Neutrophil (primary cell): Measurements from ENCODE around the gene RNH1.

Experiments used
- H3K27ac ChIP-seq: fragments of 200-600 bp; sonication (generic); 2 replicates; pipeline ENCODE4 v1.5.1; 2016; ENCODE audit warnings: mild to moderate bottlenecking, moderate library complexity
- H3K27me3 ChIP-seq: fragments of 200-600 bp; sonication (generic); 2 replicates; pipeline ENCODE4 v1.6.0; 2016; ENCODE audit warnings: mild to moderate bottlenecking
- H3K36me3 ChIP-seq: fragments of 200-600 bp; sonication (generic); 2 replicates; pipeline ENCODE4 v1.5.1; 2017
- H3K4me1 ChIP-seq, 2 experiments: fragments of 200-600 bp in 1 of 2; sonication (generic) in 1 of 2; 1 replicate in 1 of 2; 2 replicates in 1 of 2; pipeline versions ENCODE4 v1.5.1 to v1.6.1; 2013 to 2016; ENCODE audit warnings: low read depth in 1 of 2, low read length in 1 of 2, mild to moderate bottlenecking in 1 of 2, moderate library complexity in 1 of 2; ENCODE audit not compliant: control insufficient read depth in 1 of 2, insufficient read depth in 1 of 2
- H3K4me3 ChIP-seq, 2 experiments: fragments of 200-600 bp in 1 of 2; sonication (generic) in 1 of 2; 1 replicate in 1 of 2; 2 replicates in 1 of 2; pipeline ENCODE4 v1.5.1; 2013 to 2016; ENCODE audit warnings: low read depth in 1 of 2, low read length in 1 of 2, mild to moderate bottlenecking in 1 of 2, moderate library complexity in 1 of 2
- H3K9me3 ChIP-seq: fragments of 200-600 bp; sonication (generic); 2 replicates; pipeline ENCODE4 v1.5.1; 2016
- CTCF ChIP-seq: fragments of 200-600 bp; sonication (generic); IDR thresholded peaks from 2 replicates; pipeline ENCODE4 v1.5.1; 2016; ENCODE audit warnings: antibody characterized with exemption

Gene RNH1

GRCh38 chr11:507727-508515 is 879 bp upstream of the RNH1 start:
- no peak for TF ChIP-seq CTCF
- Histone ChIP-seq H3K4me3 (peak overlapping the region; percentile 51 to 99), H3K4me1 (peaks cover 42 to 46% of the 10 kb centered on the region in 2 experiments)

GRCh38 chr11:506238-506994 is 626 bp downstream of the RNH1 start:
- Histone ChIP-seq H3K4me3 (peak overlapping the region; percentile 81 to 99), H3K36me3 (peaks cover 2% of the 10 kb centered on the region), H3K4me1 (peaks cover 53 to 57% of the 10 kb centered on the region in 2 experiments), H3K9me3 (no peaks in the 10 kb centered on the region), H3K27ac (peak overlapping the region; percentile 98), H3K27me3 (no peaks in the 10 kb centered on the region)
- TF ChIP-seq CTCF, result no peak

More at GRCh38 chr11:507727-508515, 879 bp upstream of the RNH1 start:
- H3K36me3 ChIP-seq, result no peaks in the 10 kb centered on the region
- H3K9me3 ChIP-seq, result no peaks in the 10 kb centered on the region
- H3K27me3 ChIP-seq, result no peaks in the 10 kb centered on the region
- peak overlapping the region; percentile 98 for H3K27ac ChIP-seq

DNA sequence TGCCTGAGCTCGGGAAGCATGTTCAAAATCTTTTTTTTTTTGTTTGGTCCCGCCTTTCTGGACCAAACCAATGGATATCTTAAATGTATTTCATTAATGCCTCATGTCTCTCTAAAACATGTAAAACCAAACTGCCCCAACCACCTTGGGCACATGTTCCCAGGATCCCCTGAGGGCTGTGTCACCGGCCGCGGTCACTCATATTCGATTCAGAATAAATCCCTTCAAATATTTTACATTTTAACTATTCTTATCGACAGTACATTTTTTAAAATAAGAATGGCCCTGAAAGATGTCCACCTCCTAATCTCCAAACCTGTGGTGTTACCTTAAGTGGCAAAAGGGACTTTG is 2.1 kb downstream of the RNH1 start:
- Histone ChIP-seq H3K27ac (peak overlapping the region; percentile 68), H3K4me1 (peaks cover 53 to 57% of the 10 kb centered on the region in 2 experiments), H3K36me3 (peaks cover 17% of the 10 kb centered on the region), H3K9me3 (no peaks in the 10 kb centered on the region), H3K27me3 (no peaks in the 10 kb centered on the region), H3K4me3 (peak overlapping the region in 1 of 2 experiments; percentile 66)
- TF ChIP-seq CTCF, result no peak

- Histone ChIP-seq H3K27me3 (no peaks in the 10 kb centered on the region), H3K4me3 (peak overlapping the region; percentile 53 to 66), H3K9me3 (no peaks in the 10 kb centered on the region), H3K4me1 (peaks cover 53 to 57% of the 10 kb centered on the region in 2 experiments), H3K27ac (peak overlapping the region; percentile 68), H3K36me3 (peaks cover 23% of the 10 kb centered on the region)
- TF ChIP-seq CTCF, result no peak
Measured at GRCh38 chr11:504053-504993, 2.7 kb downstream of the RNH1 start.
